CD4-positive, alpha-beta memory T cell (primary cell): ENCODE data around the gene CFAP61. TPM values are rescaled to one million over a fixed set of nuclear protein-coding genes. Genes with fewer than 3 reads are reported as not detected.

Experiments used
- CTCF ChIA-PET: fragments of 350-600 bp; sonication (Branson Sonifier 250); formaldehyde crosslinking; loops from one replicate; lab custom pipeline; 2021; ENCODE audit warnings: inconsistent platforms; ENCODE audit not compliant: partially characterized antibody; lab: Charles Lee
- POLR2A ChIA-PET: fragments of 350-600 bp; sonication (Branson Sonifier 250); formaldehyde crosslinking; loops from one replicate; lab custom pipeline; 2021; ENCODE audit not compliant: partially characterized antibody; lab: Charles Lee
- DNase-seq, 5 donors: peaks; one replicate each; pipeline versions ENCODE4 v3.0.0 to v3.0.0-alpha.2; 2020 to 2022; ENCODE audit warnings: mixed read lengths in 1 of 5
- H3K27ac ChIP-seq: one replicate; pipeline ENCODE4 v1.7.0; 2013; ENCODE audit warnings: low read depth, low read length
- H3K27me3 ChIP-seq: 2 replicates; pipeline ENCODE4 v1.7.0; 2013; ENCODE audit warnings: mild to moderate bottlenecking, low read length, moderate library complexity; ENCODE audit not compliant: insufficient read depth
- H3K36me3 ChIP-seq: 2 replicates; pipeline ENCODE4 v1.7.0; 2013; ENCODE audit warnings: mild to moderate bottlenecking, low read length, moderate library complexity; ENCODE audit not compliant: insufficient read depth
- H3K4me1 ChIP-seq: 2 replicates; pipeline ENCODE4 v1.7.0; 2013; ENCODE audit warnings: mild to moderate bottlenecking, low read length, moderate library complexity; ENCODE audit not compliant: insufficient read depth
- H3K4me3 ChIP-seq, 2 donors: one replicate each; pipeline ENCODE4 v1.7.0; 2013; ENCODE audit warnings: low read length in 2 of 2, mild to moderate bottlenecking in 1 of 2
- H3K9me3 ChIP-seq, 2 donors: one replicate each; pipeline ENCODE4 v1.7.0; 2013; ENCODE audit warnings: low read length in 2 of 2, control low read depth in 1 of 2; ENCODE audit not compliant: control insufficient read depth in 1 of 2
- H3K27ac Mint-ChIP-seq, 7 donors: one replicate each; pipeline ENCODE4 v1.8.0; 2020 to 2021; ENCODE audit warnings: mixed read lengths in 7 of 7, mild to moderate bottlenecking in 6 of 7, inconsistent platforms in 3 of 7, moderate library complexity in 3 of 7
- H3K27me3 Mint-ChIP-seq, 2 donors: one replicate each; pipeline ENCODE4 v1.8.0; 2020 to 2021; ENCODE audit warnings: mixed read lengths in 2 of 2
- H3K36me3 Mint-ChIP-seq, 2 donors: one replicate each; pipeline ENCODE4 v1.8.0; 2020 to 2021; ENCODE audit warnings: mixed read lengths in 2 of 2, inconsistent platforms in 1 of 2, mild to moderate bottlenecking in 1 of 2
- H3K4me1 Mint-ChIP-seq, 4 donors: one replicate each; pipeline ENCODE4 v1.8.0; 2020 to 2021; ENCODE audit warnings: mixed read lengths in 4 of 4, mild to moderate bottlenecking in 1 of 4
- H3K4me3 Mint-ChIP-seq, 8 donors: one replicate each; pipeline ENCODE4 v1.8.0; 2020 to 2021; ENCODE audit warnings: mixed read lengths in 8 of 8, mild to moderate bottlenecking in 7 of 8, moderate library complexity in 6 of 8, inconsistent platforms in 3 of 8
- H3K9me3 Mint-ChIP-seq, 8 donors: one replicate each; pipeline ENCODE4 v1.8.0; 2020 to 2021; ENCODE audit warnings: mixed read lengths in 8 of 8, mild to moderate bottlenecking in 5 of 8, inconsistent platforms in 3 of 8, moderate library complexity in 1 of 8
- intact Hi-C: fragments of 100-400 bp; cut with micrococcal nuclease; formaldehyde crosslinking; loops from one replicate; pipeline ENCODE4 v1.15.1; 2023
- polyA plus RNA-seq, 2 donors: library from polyadenylated mRNA; unstranded; fragments of 300-500 nt; fragmentation: Illumina TruSeq; gene quantifications; one replicate each; pipeline ENCODE4 v1.2.3, GENCODE V29; 2021
- total RNA-seq, 2 experiments: library from RNA; stranded (reverse); gene quantifications; one replicate each; pipeline ENCODE4 v1.2.3, GENCODE V29; 2021

The CFAP61 gene
- total and polyA plus RNA-seq, 4 experiments from 2014 or later = not detected

GRCh38 chr20:20227013-20227571 lies 174.8 kb downstream of the CFAP61 start:
- H3K4me3 Mint-ChIP-seq = no peak overlapping the region
- Histone ChIP-seq H3K27ac (no peak overlapping the region), H3K4me1 (no peaks in the 10 kb centered on the region), H3K27me3 (no peaks in the 10 kb centered on the region), H3K36me3 (no peaks in the 10 kb centered on the region), H3K4me3 (no peak overlapping the region), H3K9me3 (no peaks in the 10 kb centered on the region)
- no peak for DNase-seq
- ChIA-PET CTCF (interaction anchor here (1.2 kb wide), 1 partner anchor 13 kb away, joined by 5 read pairs; no protein-coding TSS in a partner anchor), POLR2A (no interaction called here)
- no peaks in the 10 kb centered on the region for H3K36me3 Mint-ChIP-seq
- no peak overlapping the region for H3K27ac Mint-ChIP-seq
- intact Hi-C loops = no loop called here
- peaks cover 0 to 17% (median 3%) of the 10 kb centered on the region in 8 donors for H3K9me3 Mint-ChIP-seq
- H3K4me1 Mint-ChIP-seq = no peaks in the 10 kb centered on the region
- peaks cover 0 to 5% of the 10 kb centered on the region in 2 donors for H3K27me3 Mint-ChIP-seq

- POLR2A ChIA-PET = no interaction called here
- no peak for DNase-seq
- H3K27ac Mint-ChIP-seq = no peak overlapping the region
- no peaks in the 10 kb centered on the region for H3K36me3 Mint-ChIP-seq
- Histone ChIP-seq H3K27ac (no peak overlapping the region), H3K36me3 (no peaks in the 10 kb centered on the region), H3K4me3 (no peak overlapping the region), H3K4me1 (no peaks in the 10 kb centered on the region), H3K9me3 (no peaks in the 10 kb centered on the region), H3K27me3 (no peaks in the 10 kb centered on the region)
- peaks cover 0 to 17% (median 3%) of the 10 kb centered on the region in 8 donors for H3K9me3 Mint-ChIP-seq
- intact Hi-C loops = no loop called here
- no peak overlapping the region for H3K4me3 Mint-ChIP-seq
- peaks cover 0 to 1% of the 10 kb centered on the region in 2 donors for H3K27me3 Mint-ChIP-seq
- no peaks in the 10 kb centered on the region for H3K4me1 Mint-ChIP-seq
- CTCF ChIA-PET = no interaction called here
Observed at GRCh38 chr20:20228351-20228750, 176.0 kb downstream of the CFAP61 start.

- CTCF ChIA-PET = interaction anchor here (1.2 kb wide), 1 partner anchor 8 kb away, joined by 4 read pairs; no protein-coding TSS in a partner anchor
Observed at GRCh38 chr20:20229595-20229994, 177.3 kb downstream of the CFAP61 start.

GRCh38 chr20:20230741-20231140 lies 178.4 kb downstream of the CFAP61 start:
- intact Hi-C loops = no loop called here
- CTCF ChIA-PET = interaction anchor here (1.4 kb wide), 1 partner anchor 9 kb away, joined by 3 read pairs; no protein-coding TSS in a partner anchor

More at GRCh38 chr20:20229595-20229994, 177.3 kb downstream of the CFAP61 start:
- H3K27me3 ChIP-seq = no peaks in the 10 kb centered on the region
- H3K4me1 ChIP-seq = no peaks in the 10 kb centered on the region
- Mint-ChIP-seq H3K27ac (no peak overlapping the region), H3K4me3 (no peak overlapping the region), H3K9me3 (peaks cover 0 to 17% (median 3%) of the 10 kb centered on the region in 8 donors), H3K27me3 (peaks cover 0 to 2% of the 10 kb centered on the region in 2 donors), H3K4me1 (no peaks in the 10 kb centered on the region), H3K36me3 (no peaks in the 10 kb centered on the region)
- DNase-seq = no peak
- H3K9me3 ChIP-seq = no peaks in the 10 kb centered on the region
- no peak overlapping the region for H3K4me3 ChIP-seq
- H3K27ac ChIP-seq = no peak overlapping the region
- no peaks in the 10 kb centered on the region for H3K36me3 ChIP-seq
- POLR2A ChIA-PET = no interaction called here
- intact Hi-C loops = no loop called here

GRCh38 chr20:20231528-20232298 lies 179.4 kb downstream of the CFAP61 start:
- no peaks in the 10 kb centered on the region for H3K36me3 ChIP-seq
- no peak overlapping the region for H3K27ac ChIP-seq
- Mint-ChIP-seq H3K36me3 (no peaks in the 10 kb centered on the region), H3K4me3 (no peak overlapping the region), H3K9me3 (peaks cover 0 to 16% (median 3%) of the 10 kb centered on the region in 8 donors), H3K4me1 (no peaks in the 10 kb centered on the region), H3K27ac (no peak overlapping the region), H3K27me3 (peaks cover 0 to 2% of the 10 kb centered on the region in 2 donors)
- DNase-seq = no peak
- H3K9me3 ChIP-seq = no peaks in the 10 kb centered on the region
- no peak overlapping the region for H3K4me3 ChIP-seq
- no peaks in the 10 kb centered on the region for H3K27me3 ChIP-seq
- intact Hi-C loops = no loop called here
- H3K4me1 ChIP-seq = no peaks in the 10 kb centered on the region
- POLR2A ChIA-PET = no interaction called here
- CTCF ChIA-PET = interaction anchor here (1.4 kb wide), 1 partner anchor 10 kb away, joined by 3 read pairs; no protein-coding TSS in a partner anchor

More at GRCh38 chr20:20230741-20231140, 178.4 kb downstream of the CFAP61 start:
- Histone ChIP-seq H3K36me3 (no peaks in the 10 kb centered on the region), H3K4me1 (no peaks in the 10 kb centered on the region), H3K4me3 (no peak overlapping the region), H3K27me3 (no peaks in the 10 kb centered on the region), H3K27ac (no peak overlapping the region), H3K9me3 (no peaks in the 10 kb centered on the region)
- POLR2A ChIA-PET = no interaction called here
- no peaks in the 10 kb centered on the region for H3K36me3 Mint-ChIP-seq
- H3K9me3 Mint-ChIP-seq = peaks cover 0 to 17% (median 3%) of the 10 kb centered on the region in 8 donors
- H3K27me3 Mint-ChIP-seq = peaks cover 0 to 2% of the 10 kb centered on the region in 2 donors
- no peak overlapping the region for H3K4me3 Mint-ChIP-seq
- no peaks in the 10 kb centered on the region for H3K4me1 Mint-ChIP-seq
- no peak overlapping the region for H3K27ac Mint-ChIP-seq
- DNase-seq = no peak

- H3K4me1 Mint-ChIP-seq = peaks cover 0 to 3% (median 1%) of the 10 kb centered on the region in 4 donors
Observed at GRCh38 chr20:20233041-20233514, 180.7 kb downstream of the CFAP61 start.

GRCh38 chr20:20235681-20236080 lies 183.3 kb downstream of the CFAP61 start:
- H3K27me3 Mint-ChIP-seq = peaks cover 0 to 2% of the 10 kb centered on the region in 2 donors
- H3K36me3 ChIP-seq = no peaks in the 10 kb centered on the region
- H3K4me1 ChIP-seq = no peaks in the 10 kb centered on the region
- H3K4me1 Mint-ChIP-seq = peaks cover 0 to 3% (median 1%) of the 10 kb centered on the region in 4 donors
- no peak overlapping the region for H3K27ac ChIP-seq
- H3K9me3 Mint-ChIP-seq = peaks cover 0 to 2% (median 0%) of the 10 kb centered on the region in 8 donors
- CTCF ChIA-PET = interaction anchor here (1.0 kb wide), 1 partner anchor 31 kb away, joined by 3 read pairs; no protein-coding TSS in a partner anchor
- no peaks in the 10 kb centered on the region for H3K9me3 ChIP-seq
- intact Hi-C loops = no loop called here
- H3K4me3 Mint-ChIP-seq = no peak overlapping the region
- H3K27ac Mint-ChIP-seq = no peak overlapping the region
- H3K27me3 ChIP-seq = no peaks in the 10 kb centered on the region
- DNase-seq = no peak
- POLR2A ChIA-PET = no interaction called here
- H3K36me3 Mint-ChIP-seq = no peaks in the 10 kb centered on the region
- no peak overlapping the region for H3K4me3 ChIP-seq

More at GRCh38 chr20:20233041-20233514, 180.7 kb downstream of the CFAP61 start:
- Histone ChIP-seq H3K9me3 (no peaks in the 10 kb centered on the region), H3K27me3 (no peaks in the 10 kb centered on the region), H3K36me3 (no peaks in the 10 kb centered on the region), H3K4me3 (no peak overlapping the region), H3K4me1 (no peaks in the 10 kb centered on the region), H3K27ac (no peak overlapping the region)
- Mint-ChIP-seq H3K9me3 (peaks cover 0 to 3% (median 0%) of the 10 kb centered on the region in 8 donors), H3K27ac (no peak overlapping the region), H3K36me3 (no peaks in the 10 kb centered on the region), H3K4me3 (no peak overlapping the region), H3K27me3 (peaks cover 0 to 2% of the 10 kb centered on the region in 2 donors)
- DNase-seq = no peak
- POLR2A ChIA-PET = no interaction called here
- intact Hi-C loops = no loop called here
- CTCF ChIA-PET = no interaction called here
